BJ (cell line): ENCODE results near the gene TSPAN4. TPM values are rescaled to one million over a fixed set of nuclear protein-coding genes. Genes with fewer than 3 reads are reported as not detected.

Experiments used
- CTCF ChIA-PET: fragments of 350-600 bp; formaldehyde crosslinking; extraction: SDS; loops from one replicate; lab custom pipeline; 2021; ENCODE audit warnings: antibody characterized with exemption, inconsistent platforms; lab: Yijun Ruan, JAX
- POLR2A ChIA-PET: fragments of 300-600 bp; sonication (Branson Sonifier 250); formaldehyde crosslinking; extraction: SDS; loops from one replicate; lab custom pipeline; 2021; ENCODE audit warnings: antibody characterized with exemption; lab: Charles Lee
- DNase-seq: peaks from one replicate; pipeline ENCODE4 v3.0.0-alpha.2; 2011; ENCODE audit warnings: low read depth
- H3K27me3 ChIP-seq: 2 replicates; pipeline ENCODE4 v1.6.0; 2011; ENCODE audit warnings: low read length; ENCODE audit not compliant: control insufficient read depth, insufficient read depth
- H3K36me3 ChIP-seq: 2 replicates; pipeline ENCODE4 v1.5.1; 2011; ENCODE audit warnings: low read length; ENCODE audit not compliant: control insufficient read depth, insufficient read depth
- H3K4me3 ChIP-seq: 2 replicates; pipeline ENCODE4 v1.5.1; 2011; ENCODE audit warnings: low read depth, mild to moderate bottlenecking, control low read depth, low read length
- CTCF ChIP-seq: IDR thresholded peaks from 2 replicates; pipeline ENCODE4 v1.5.1; 2011; ENCODE audit warnings: low read depth, mild to moderate bottlenecking, control low read depth, inconsistent platforms, low read length, moderate library complexity; ENCODE audit not compliant: insufficient read depth
- polyA plus RNA-seq: library from polyadenylated mRNA; depleted of rRNA; stranded (reverse); fragments of >200 nt; gene quantifications from 2 replicates; pipeline ENCODE4 v1.2.3, GENCODE V29; 2011

TSPAN4 gene
- polyA plus RNA-seq, 1 experiment: 295 TPM

- ChIA-PET CTCF (no interaction called here), POLR2A (no interaction called here)
- no peak overlapping the region for H3K4me3 ChIP-seq
- no peaks in the 10 kb centered on the region for H3K27me3 ChIP-seq
- no peak for TF ChIP-seq CTCF
- DNase-seq: no peak
- H3K36me3 ChIP-seq: peaks cover 47% of the 10 kb centered on the region
Observed at GRCh38 chr11:904380-904779, 61.7 kb downstream of the TSPAN4 start.

GRCh38 chr11:905952-906351 lies 63.3 kb downstream of the TSPAN4 start:
- Histone ChIP-seq H3K4me3 (no peak overlapping the region), H3K36me3 (peaks cover 33% of the 10 kb centered on the region), H3K27me3 (no peaks in the 10 kb centered on the region)
- no peak for TF ChIP-seq CTCF
- ChIA-PET CTCF (no interaction called here), POLR2A (interaction anchor here (0.6 kb wide), 1 partner anchor 73 kb away, joined by 5 read pairs; the partner anchor contains the start of gene CD151)
- DNase-seq: no peak

- no peaks in the 10 kb centered on the region for H3K27me3 ChIP-seq
- ChIA-PET POLR2A (no interaction called here), CTCF (no interaction called here)
- DNase-seq: no peak
- no peak overlapping the region for H3K4me3 ChIP-seq
- TF ChIP-seq CTCF: no peak
- peaks cover 19% of the 10 kb centered on the region for H3K36me3 ChIP-seq
Observed at GRCh38 chr11:907668-908067, 65.0 kb downstream of the TSPAN4 start.

GRCh38 chr11:908273-908672 lies 65.6 kb downstream of the TSPAN4 start:
- Histone ChIP-seq H3K36me3 (peaks cover 13% of the 10 kb centered on the region), H3K4me3 (no peak overlapping the region), H3K27me3 (no peaks in the 10 kb centered on the region)
- POLR2A ChIA-PET: no interaction called here
- no peak for DNase-seq
- TF ChIP-seq CTCF: no peak
- CTCF ChIA-PET: no interaction called here

- DNase-seq: no peak
- ChIA-PET CTCF (no interaction called here), POLR2A (no interaction called here)
- Histone ChIP-seq H3K36me3 (peaks cover 6% of the 10 kb centered on the region), H3K27me3 (no peaks in the 10 kb centered on the region), H3K4me3 (no peak overlapping the region; the same call in 1 of the 2 replicates)
- no peak for TF ChIP-seq CTCF
Observed at GRCh38 chr11:909406-909805, 66.8 kb downstream of the TSPAN4 start.
